Aorta (tissue), 5 donors: Measurements from ENCODE around the gene CXorf66. TPM values are rescaled to one million over a fixed set of nuclear protein-coding genes. Genes with fewer than 3 reads are reported as not detected.
"Not testable (repeated sequence)": the region's sequence is repeated elsewhere in the genome, so short reads cannot be mapped to it uniquely, and the experiment has no call there.

Experiments used
- ATAC-seq: fragments of 200-7000 bp; cut with Tn5 transposase; one replicate; pipeline ENCODE4 v1.9.1; 2022; ENCODE audit warnings: moderate library complexity; ENCODE audit not compliant: low FRiP score
- DNase-seq, 2 donors: peaks; one replicate each; pipeline ENCODE4 v3.0.0-alpha.2; 2020
- H3K27ac ChIP-seq, 2 donors: one replicate each; pipeline ENCODE4 v1.5.1; 2013; ENCODE audit warnings: low read length in 2 of 2, mild to moderate bottlenecking in 2 of 2, moderate library complexity in 2 of 2, control low read depth in 1 of 2, inconsistent platforms in 1 of 2, low read depth in 1 of 2
- H3K27me3 ChIP-seq, 2 donors: one replicate each; pipeline ENCODE4 v1.6.1; 2013; ENCODE audit warnings: control low read depth in 1 of 2, low read length in 1 of 2, mild to moderate bottlenecking in 1 of 2, moderate library complexity in 1 of 2; ENCODE audit not compliant: insufficient read depth in 2 of 2, control insufficient read depth in 1 of 2
- H3K36me3 ChIP-seq, 2 donors: one replicate each; pipeline ENCODE4 v1.6.1; 2013; ENCODE audit warnings: control low read depth in 1 of 2, low read length in 1 of 2, mild to moderate bottlenecking in 1 of 2; ENCODE audit not compliant: insufficient read depth in 2 of 2, control insufficient read depth in 1 of 2
- H3K4me1 ChIP-seq, 2 donors: one replicate each; pipeline ENCODE4 v1.6.1; 2013; ENCODE audit warnings: low read length in 2 of 2, control low read depth in 1 of 2, mild to moderate bottlenecking in 1 of 2, moderate library complexity in 1 of 2; ENCODE audit not compliant: insufficient read depth in 2 of 2, control insufficient read depth in 1 of 2
- H3K4me3 ChIP-seq, 2 donors: one replicate each; pipeline ENCODE4 v1.5.1; 2013; ENCODE audit warnings: low read length in 2 of 2, control low read depth in 1 of 2, mild to moderate bottlenecking in 1 of 2
- H3K9me3 ChIP-seq: one replicate; pipeline ENCODE4 v1.6.1; 2013; ENCODE audit warnings: mild to moderate bottlenecking, low read length; ENCODE audit not compliant: control insufficient read depth
- WGBS, 2 donors: extraction: QIAGEN DNeasy Blood & Tissue Kit; methylation state at CpG; one replicate each; pipeline ENCODE4 v1.1.7; 2013; 5-methylcytosine and 5-hydroxymethylcytosine counted together
- intact Hi-C, 2 donors: fragments of 100-400 bp; cut with DNase I; formaldehyde crosslinking; loops; one replicate each; pipeline versions ENCODE4 v1.14.2 to v1.15.0; 2022
- polyA plus RNA-seq, 2 donors: library from polyadenylated mRNA; stranded (reverse); fragments of 200-250 nt; gene quantifications; one replicate each; pipeline ENCODE4 v1.2.3, GENCODE V29; 2013
- total RNA-seq, 2 donors: library from RNA; stranded (reverse); fragmentation: NEBNext Ultra II Directional; extraction: Animal tissue kit (Norgen Biotek cat#: 25700); gene quantifications; one replicate each; pipeline ENCODE4 v1.2.1, GENCODE V29; 2021
- donor health status: healthy with polysubstance abuse.
- donor health status: Bipolar disorder and iron deficiency.
- donor health status: DM: no; HTN: no; CAD: no.
- donor health status: DM: no; HTN: no; CAD: no.
- donor health status: DM: yes; HTN: yes; CAD: no.

Gene CXorf66
- total and polyA plus RNA-seq, 4 donors, result not detected

GRCh38 chrX:139931646-139932072 lies 33.7 kb downstream of the CXorf66 start:
- peak overlapping the region; percentile 62 to 77 for H3K4me3 ChIP-seq
- H3K9me3 ChIP-seq, result no peaks in the 10 kb centered on the region
- H3K27ac ChIP-seq, result peak overlapping the region in 1 of 2 donors; percentile 78
- intact Hi-C loops, result loop anchor here (2.0 to 5.0 kb wide), 3 partner anchors 49 to 105 kb away; no protein-coding TSS in a partner anchor
- no peaks in the 10 kb centered on the region for H3K27me3 ChIP-seq
- 1 to 26% methylated on average over 33 of the region's 33 CpGs for WGBS, 2 donors
- peaks cover 0 to 3% of the 10 kb centered on the region in 2 donors for H3K4me1 ChIP-seq
- ATAC-seq (no peak), DNase-seq (no peak)
- no peaks in the 10 kb centered on the region for H3K36me3 ChIP-seq

- Histone ChIP-seq H3K4me3 (peak overlapping the region; percentile 62 to 77), H3K4me1 (peaks cover 0 to 3% of the 10 kb centered on the region in 2 donors), H3K36me3 (no peaks in the 10 kb centered on the region), H3K27me3 (no peaks in the 10 kb centered on the region), H3K27ac (no peak overlapping the region), H3K9me3 (no peaks in the 10 kb centered on the region)
- 6 to 32% methylated on average over 26 to 27 of the region's 27 CpGs for WGBS, 2 donors
- DNase-seq (peak in 1 of 2 donors; percentile 75), ATAC-seq (no peak)
- intact Hi-C loops, result loop anchor here (5.0 kb wide), 2 partner anchors 49 to 104 kb away; no protein-coding TSS in a partner anchor
Measured at GRCh38 chrX:139930916-139931645, 34.2 kb downstream of the CXorf66 start.

- H3K36me3 ChIP-seq, result no peaks in the 10 kb centered on the region
- DNase-seq (no peak), ATAC-seq (no peak)
- peaks cover 0 to 3% of the 10 kb centered on the region in 2 donors for H3K4me1 ChIP-seq
- no peaks in the 10 kb centered on the region for H3K9me3 ChIP-seq
- no peaks in the 10 kb centered on the region for H3K27me3 ChIP-seq
- no peak overlapping the region for H3K27ac ChIP-seq
- H3K4me3 ChIP-seq, result peak overlapping the region in 1 of 2 donors; percentile 22
- intact Hi-C loops, result loop anchor here (5.0 kb wide), 2 partner anchors 48 to 103 kb away; no protein-coding TSS in a partner anchor
- WGBS, 2 donors, result 60 to 88% methylated on average over 4 of the region's 4 CpGs
Measured at GRCh38 chrX:139930401-139930800, 34.9 kb downstream of the CXorf66 start.

- intact Hi-C loops, result loop anchor here (5.0 kb wide), 2 partner anchors 48 to 103 kb away; no protein-coding TSS in a partner anchor
- H3K4me1 ChIP-seq, result peaks cover 0 to 3% of the 10 kb centered on the region in 2 donors
Measured at GRCh38 chrX:139929876-139930275, 35.4 kb downstream of the CXorf66 start.

GRCh38 chrX:139924696-139925095 lies 40.6 kb downstream of the CXorf66 start:
- DNase-seq (no peak), ATAC-seq (no peak)
- Histone ChIP-seq H3K27me3 (no peaks in the 10 kb centered on the region), H3K9me3 (no peaks in the 10 kb centered on the region), H3K4me3 (no peak overlapping the region), H3K4me1 (no peaks in the 10 kb centered on the region), H3K36me3 (no peaks in the 10 kb centered on the region), H3K27ac (no peak overlapping the region)
- WGBS, 2 donors, result 42 to 47% methylated on average over 6 of the region's 6 CpGs
- intact Hi-C loops, result no loop called here

More at GRCh38 chrX:139929876-139930275, 35.4 kb downstream of the CXorf66 start:
- 61 to 86% methylated on average over 5 of the region's 5 CpGs for WGBS, 2 donors
- Histone ChIP-seq H3K9me3 (no peaks in the 10 kb centered on the region), H3K36me3 (no peaks in the 10 kb centered on the region), H3K27ac (no peak overlapping the region), H3K4me3 (no peak overlapping the region), H3K27me3 (no peaks in the 10 kb centered on the region)
- DNase-seq (no peak), ATAC-seq (no peak)

GRCh38 chrX:139924069-139924695 lies 41.1 kb downstream of the CXorf66 start:
- Histone ChIP-seq H3K4me3 (no peak overlapping the region), H3K9me3 (no peaks in the 10 kb centered on the region), H3K27ac (no peak overlapping the region), H3K27me3 (no peaks in the 10 kb centered on the region), H3K4me1 (no peaks in the 10 kb centered on the region), H3K36me3 (no peaks in the 10 kb centered on the region)
- DNase-seq (no peak), ATAC-seq (no peak)
- WGBS, 2 donors, result 61 to 69% methylated on average over 5 of the region's 5 CpGs
- intact Hi-C loops, result no loop called here

GRCh38 chrX:139921142-139921541 lies 44.2 kb downstream of the CXorf66 start:
- H3K36me3 ChIP-seq, H3K27me3 ChIP-seq, DNase-seq, ATAC-seq, H3K4me1 ChIP-seq, H3K27ac ChIP-seq, H3K4me3 ChIP-seq, H3K9me3 ChIP-seq, intact Hi-C loops: not testable (repeated sequence)
- 69 to 97% methylated on average over 6 of the region's 6 CpGs for WGBS, 2 donors

GRCh38 chrX:139920316-139920715 lies 45.0 kb downstream of the CXorf66 start:
- Histone ChIP-seq H3K27ac (no peak overlapping the region), H3K4me3 (no peak overlapping the region), H3K36me3 (no peaks in the 10 kb centered on the region), H3K27me3 (no peaks in the 10 kb centered on the region), H3K4me1 (no peaks in the 10 kb centered on the region), H3K9me3 (no peaks in the 10 kb centered on the region)
- intact Hi-C loops, result no loop called here
- DNase-seq, result no peak
- no peak for ATAC-seq
- 31 to 56% methylated on average over 1 of the region's 1 CpG for WGBS, 2 donors
